ENCODE data around the gene ZBED4. TPM values are rescaled to one million over a fixed set of nuclear protein-coding genes. Genes with fewer than 3 reads are reported as not detected.

The ZBED4 gene
- total RNA-seq, 4 donors from 2014 or later, result 0.59 to 16.4 (median 12.7) TPM

DNA sequence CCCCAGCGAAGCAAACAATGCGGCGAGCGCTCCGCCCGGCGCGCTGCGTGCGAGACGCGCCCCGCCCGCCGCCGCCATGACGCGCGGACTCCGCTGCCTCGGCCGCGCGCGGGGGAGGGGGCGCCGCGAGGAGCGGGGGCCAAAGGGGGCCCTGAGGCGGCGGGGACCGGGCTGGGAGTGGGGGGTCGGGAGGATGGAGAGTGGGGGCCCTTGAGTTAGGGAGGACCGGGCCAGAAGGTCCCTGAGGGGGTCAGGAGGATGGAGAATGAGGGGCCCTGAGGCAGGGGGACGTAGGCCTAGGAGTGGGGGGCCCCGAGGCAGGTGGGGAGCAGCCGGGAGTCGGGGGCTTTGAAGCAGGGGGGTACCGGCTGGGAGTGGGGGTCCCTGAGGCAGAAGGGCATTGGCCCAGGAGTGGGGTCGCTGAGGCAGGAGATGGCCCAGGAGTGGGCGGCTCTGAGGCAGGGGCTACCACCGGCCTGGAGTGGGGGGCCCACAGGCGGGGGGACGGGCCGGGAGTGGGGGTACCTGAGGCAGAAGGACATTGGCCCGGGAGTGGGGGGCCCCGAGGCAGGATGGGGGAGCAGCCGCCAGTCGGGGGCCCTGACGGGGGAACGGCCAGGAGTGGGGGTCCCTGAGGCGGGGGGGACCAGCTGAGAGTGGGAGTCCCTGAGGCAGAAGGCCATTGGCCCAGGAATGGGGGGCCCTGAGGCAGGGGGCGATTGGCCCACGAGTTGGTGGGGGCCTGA lies 25.6 kb upstream of the ZBED4 start, which contains the start of gene BRD1:
TSS of gene BRD1 (minus strand) at position 21 of the 746 bp plus-strand sequence. CDS start 3,556 bp downstream, outside the sequence.
- peaks cover 4 to 16% of the 10 kb centered on the region in 2 donors for H3K4me1 ChIP-seq
- H3K27me3 ChIP-seq, result no peaks in the 10 kb centered on the region
- H3K36me3 ChIP-seq, result no peaks in the 10 kb centered on the region
- TF ChIP-seq, protein P1, sequence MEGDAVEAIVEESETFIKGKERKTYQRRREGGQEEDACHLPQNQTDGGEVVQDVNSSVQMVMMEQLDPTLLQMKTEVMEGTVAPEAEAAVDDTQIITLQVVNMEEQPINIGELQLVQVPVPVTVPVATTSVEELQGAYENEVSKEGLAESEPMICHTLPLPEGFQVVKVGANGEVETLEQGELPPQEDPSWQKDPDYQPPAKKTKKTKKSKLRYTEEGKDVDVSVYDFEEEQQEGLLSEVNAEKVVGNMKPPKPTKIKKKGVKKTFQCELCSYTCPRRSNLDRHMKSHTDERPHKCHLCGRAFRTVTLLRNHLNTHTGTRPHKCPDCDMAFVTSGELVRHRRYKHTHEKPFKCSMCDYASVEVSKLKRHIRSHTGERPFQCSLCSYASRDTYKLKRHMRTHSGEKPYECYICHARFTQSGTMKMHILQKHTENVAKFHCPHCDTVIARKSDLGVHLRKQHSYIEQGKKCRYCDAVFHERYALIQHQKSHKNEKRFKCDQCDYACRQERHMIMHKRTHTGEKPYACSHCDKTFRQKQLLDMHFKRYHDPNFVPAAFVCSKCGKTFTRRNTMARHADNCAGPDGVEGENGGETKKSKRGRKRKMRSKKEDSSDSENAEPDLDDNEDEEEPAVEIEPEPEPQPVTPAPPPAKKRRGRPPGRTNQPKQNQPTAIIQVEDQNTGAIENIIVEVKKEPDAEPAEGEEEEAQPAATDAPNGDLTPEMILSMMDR (IDR thresholded peaks at IDR 0.05), result no peak
- TF ChIP-seq POLR2A (IDR thresholded peaks at IDR 0.05), result peak in 1 of 2 donors; percentile 51
- intact Hi-C loops (cut with DNase I; ENCODE audit: low total_unique reads), result no loop called here
- peak within 1 kb of the TSS; percentile 45 to 85 for H3K4me3 ChIP-seq
- peak within 1 kb of the TSS; percentile 89 to 90 for H3K27ac ChIP-seq
- H3K9me3 ChIP-seq, result no peaks in the 10 kb centered on the region
- peak in 1 of 2 donors; percentile 56 for DNase-seq

DNA sequence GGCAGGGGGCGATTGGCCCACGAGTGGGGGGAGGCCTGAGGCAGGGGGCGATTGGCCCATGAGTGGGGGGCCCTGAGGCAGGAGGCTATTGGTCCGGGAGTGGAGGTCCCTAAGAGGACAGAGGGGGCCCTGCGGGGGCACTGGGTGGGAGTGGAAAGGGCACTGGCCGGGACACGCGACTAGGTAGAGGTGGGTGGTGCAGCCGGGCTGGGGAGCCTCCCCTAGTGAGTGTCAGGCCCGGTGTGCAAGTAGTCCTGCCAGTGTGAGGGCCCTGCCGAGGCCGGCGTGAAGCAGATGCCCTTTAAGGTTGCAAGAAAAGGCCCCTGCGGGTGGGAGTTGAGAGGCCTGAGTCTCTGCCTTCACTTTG lies 25.1 kb upstream of the ZBED4 start:
- Histone ChIP-seq H3K9me3 (no peaks in the 10 kb centered on the region), H3K36me3 (no peaks in the 10 kb centered on the region), H3K27ac (no peak overlapping the region), H3K4me1 (peaks cover 4 to 16% of the 10 kb centered on the region in 2 donors), H3K27me3 (no peaks in the 10 kb centered on the region), H3K4me3 (no peak overlapping the region)
- no peak for TF ChIP-seq POLR2A (IDR thresholded peaks at IDR 0.05)
- TF ChIP-seq, protein P1 (IDR thresholded peaks at IDR 0.05), result no peak
- intact Hi-C loops (cut with DNase I; ENCODE audit: low total_unique reads), result no loop called here
- DNase-seq, result no peak

DNA sequence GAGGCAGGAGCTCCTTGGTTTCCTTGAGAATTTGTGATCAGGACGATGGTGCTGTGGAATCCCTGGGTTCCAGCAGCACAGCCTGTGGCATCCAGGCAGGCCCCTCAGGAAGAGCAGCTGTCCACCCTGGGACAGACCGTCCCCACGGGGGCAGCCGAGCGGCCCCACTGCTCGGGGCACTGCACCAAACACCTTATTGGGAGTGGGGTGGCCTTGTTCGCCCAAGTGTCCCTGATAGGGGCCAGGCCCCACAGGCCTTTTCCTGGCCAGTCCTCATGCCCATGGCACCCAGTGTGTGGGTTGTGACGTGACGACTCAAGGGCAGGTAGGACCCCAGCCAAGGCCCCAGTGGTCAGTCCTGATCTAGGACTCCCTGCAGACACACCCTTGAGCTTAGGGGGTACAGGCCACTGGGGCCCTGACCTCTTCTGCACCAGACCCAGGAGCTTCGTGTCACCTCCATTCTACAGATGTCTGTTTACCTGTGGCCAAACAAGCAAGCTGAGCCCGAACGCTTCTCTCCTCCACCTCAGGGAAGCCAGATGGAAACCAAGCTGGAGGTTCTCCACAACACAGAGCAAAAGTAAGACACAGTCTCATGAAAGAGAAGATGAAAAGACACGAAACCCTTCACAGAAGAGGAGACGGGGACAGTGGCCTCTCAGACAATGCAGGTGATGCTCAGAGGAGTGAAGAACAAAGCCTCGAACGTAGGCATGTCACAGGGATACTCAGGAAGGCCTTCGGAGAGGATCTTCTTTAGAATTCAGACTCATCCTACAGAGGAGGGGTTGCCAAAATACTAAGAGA lies 24.4 kb upstream of the ZBED4 start:
- no peak for DNase-seq
- Histone ChIP-seq H3K27me3 (no peaks in the 10 kb centered on the region), H3K4me1 (peaks cover 4 to 16% of the 10 kb centered on the region in 2 donors), H3K4me3 (no peak overlapping the region), H3K27ac (no peak overlapping the region), H3K9me3 (no peaks in the 10 kb centered on the region), H3K36me3 (no peaks in the 10 kb centered on the region)
- intact Hi-C loops (cut with DNase I; ENCODE audit: low total_unique reads), result no loop called here
- no peak for TF ChIP-seq POLR2A (IDR thresholded peaks at IDR 0.05)
- TF ChIP-seq, protein P1 (IDR thresholded peaks at IDR 0.05), result no peak

DNA sequence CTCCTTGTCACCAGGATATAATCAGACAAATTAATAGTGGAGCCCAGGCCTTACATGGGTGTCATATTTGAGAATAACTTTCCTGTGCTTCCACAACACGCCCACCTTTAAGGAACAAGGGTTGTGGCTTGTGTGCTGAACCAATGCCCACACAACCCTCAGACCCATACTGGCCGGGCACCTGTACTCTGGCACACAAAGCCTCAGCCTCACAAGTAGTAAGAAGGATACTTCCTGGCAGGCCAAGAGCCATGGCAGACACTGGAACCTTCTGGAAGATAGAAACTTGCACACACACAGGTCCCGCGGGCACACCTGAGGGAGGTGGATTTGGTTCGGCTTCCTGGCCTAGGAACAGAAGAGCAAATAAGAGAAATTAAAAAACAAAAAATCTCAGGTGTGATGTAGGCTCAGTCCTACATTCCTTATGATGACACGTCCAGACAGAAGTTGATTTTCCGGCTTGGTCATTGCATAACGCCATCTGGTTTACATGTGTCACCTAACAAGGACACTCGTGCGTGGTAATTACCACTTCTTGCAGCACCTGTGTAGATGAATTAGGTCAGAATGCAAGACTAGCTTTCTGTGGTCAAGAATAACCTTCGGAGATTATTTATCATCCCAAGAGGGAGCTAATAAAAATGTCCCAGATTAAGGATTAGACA lies 20.2 kb upstream of the ZBED4 start:
- Histone ChIP-seq H3K27ac (no peak overlapping the region), H3K27me3 (no peaks in the 10 kb centered on the region), H3K36me3 (no peaks in the 10 kb centered on the region), H3K4me3 (no peak overlapping the region), H3K4me1 (no peaks in the 10 kb centered on the region), H3K9me3 (no peaks in the 10 kb centered on the region)
- intact Hi-C loops (cut with DNase I; ENCODE audit: low total_unique reads), result no loop called here
- no peak for TF ChIP-seq POLR2A (IDR thresholded peaks at IDR 0.05)
- TF ChIP-seq, protein P1 (IDR thresholded peaks at IDR 0.05), result no peak
- DNase-seq, result no peak

Data from uterus (tissue), 4 donors.